ENCODE measurements around the gene MAFF. TPM values are rescaled to one million over a fixed set of nuclear protein-coding genes. Genes with fewer than 3 reads are reported as not detected.

Gene MAFF
- total and polyA plus RNA-seq, 4 donors = 30.0 to 57.8 (median 40.1) TPM

DNA sequence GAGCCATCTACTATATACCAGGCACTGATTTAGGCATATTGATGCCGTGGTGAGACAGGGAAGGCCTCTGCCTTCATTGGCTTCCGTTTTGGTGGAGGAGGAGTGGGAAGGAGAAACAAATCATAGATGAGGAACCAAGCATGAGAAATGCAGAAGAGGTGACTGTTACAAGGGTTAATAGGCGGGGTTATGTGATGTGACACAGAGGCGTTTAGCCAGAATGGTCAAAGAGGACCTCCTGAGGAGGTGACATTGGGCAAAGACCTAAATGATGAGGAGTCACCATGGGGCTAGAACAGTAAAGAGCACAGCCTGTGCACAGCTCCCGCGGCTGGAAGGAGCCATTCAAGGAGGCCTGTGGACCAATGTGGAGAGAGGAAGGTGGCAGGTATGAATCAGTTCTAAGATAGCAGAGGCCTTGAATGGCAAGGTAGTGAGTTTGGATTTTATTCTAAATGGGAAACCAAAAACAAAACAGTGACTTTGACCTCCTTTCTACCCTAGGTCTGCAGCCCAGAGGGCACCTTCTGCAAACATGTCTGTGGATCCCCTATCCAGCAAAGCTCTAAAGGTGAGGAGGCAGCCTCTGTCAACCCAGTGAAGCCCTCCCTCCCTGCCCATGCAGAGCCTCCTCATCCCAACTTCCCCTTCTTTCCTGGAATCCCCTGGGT is 11.7 kb downstream of the MAFF start:
- WGBS, 2 donors = 64 to 82% methylated on average over 6 of the region's 6 CpGs

DNA sequence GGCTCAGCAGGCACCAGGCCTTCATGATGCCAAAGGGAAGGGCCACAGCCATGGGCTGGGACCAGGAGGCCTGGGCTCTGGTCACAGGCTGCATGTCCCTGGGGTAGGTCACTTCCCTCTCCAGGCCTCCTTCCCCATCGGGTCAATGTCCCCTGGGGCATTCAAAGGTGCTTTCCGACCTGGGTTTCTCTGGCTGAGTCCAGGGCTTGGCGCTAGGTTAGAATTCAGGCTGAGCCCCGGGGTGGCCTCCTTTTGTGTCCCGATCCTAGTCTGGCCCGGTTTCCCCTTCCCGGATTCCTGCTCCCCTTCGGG is 12.2 kb downstream of the MAFF start:
- no peak for ATAC-seq (ENCODE audit: insufficient read depth, low FRiP score)
- Histone ChIP-seq H3K4me3 (no peak overlapping the region), H3K36me3 (ENCODE audit: control insufficient read depth in 4 of 4, insufficient read depth in 4 of 4, low read length in 4 of 4) (peaks cover 0 to 23% (median 2%) of the 10 kb centered on the region in 4 donors), H3K9ac (ENCODE audit: insufficient read depth in 1 of 2, low read length in 2 of 2) (peak overlapping the region in 1 of 2 donors; percentile 16), H3K27me3 (ENCODE audit: control insufficient read depth in 3 of 3, insufficient read depth in 3 of 3, low read length in 2 of 3) (peaks cover 0 to 3% (median 0%) of the 10 kb centered on the region in 3 donors), H3K4me1 (ENCODE audit: control insufficient read depth in 5 of 5, insufficient read depth in 5 of 5, low read length in 5 of 5) (peaks cover 2 to 30% (median 8%) of the 10 kb centered on the region in 5 donors), H3K9me3 (ENCODE audit: control insufficient read depth in 4 of 4, insufficient read depth in 3 of 4, low read length in 3 of 4) (peaks cover 0 to 3% (median 0%) of the 10 kb centered on the region in 4 donors), H3K27ac (ENCODE audit: low read depth in 1 of 2, low read length in 1 of 2) (peak overlapping the region in 1 of 2 donors; percentile 58)
- no peak for TF ChIP-seq CTCF (IDR thresholded peaks at IDR 0.05; ENCODE audit: control extremely low read depth, extremely low read depth)
- no peak for DNase-seq
- WGBS, 2 donors = 50 to 51% methylated on average over 8 of the region's 8 CpGs

More for the DNA sequence above, 11.7 kb downstream of the MAFF start:
- Histone ChIP-seq H3K9ac (ENCODE audit: insufficient read depth in 1 of 2, low read length in 2 of 2) (no peak overlapping the region), H3K27me3 (ENCODE audit: control insufficient read depth in 3 of 3, insufficient read depth in 3 of 3, low read length in 2 of 3) (peaks cover 0 to 3% (median 0%) of the 10 kb centered on the region in 3 donors), H3K27ac (ENCODE audit: low read depth in 1 of 2, low read length in 1 of 2) (peak overlapping the region in 1 of 2 donors; percentile 58), H3K36me3 (ENCODE audit: control insufficient read depth in 4 of 4, insufficient read depth in 4 of 4, low read length in 4 of 4) (peaks cover 0 to 23% (median 2%) of the 10 kb centered on the region in 4 donors), H3K4me1 (ENCODE audit: control insufficient read depth in 5 of 5, insufficient read depth in 5 of 5, low read length in 5 of 5) (peaks cover 2 to 26% (median 3%) of the 10 kb centered on the region in 5 donors), H3K9me3 (ENCODE audit: control insufficient read depth in 4 of 4, insufficient read depth in 3 of 4, low read length in 3 of 4) (peaks cover 0 to 3% (median 0%) of the 10 kb centered on the region in 4 donors), H3K4me3 (no peak overlapping the region)
- no peak for ATAC-seq (ENCODE audit: insufficient read depth, low FRiP score)
- DNase-seq = no peak
- no peak for TF ChIP-seq CTCF (IDR thresholded peaks at IDR 0.05; ENCODE audit: control extremely low read depth, extremely low read depth)

DNA sequence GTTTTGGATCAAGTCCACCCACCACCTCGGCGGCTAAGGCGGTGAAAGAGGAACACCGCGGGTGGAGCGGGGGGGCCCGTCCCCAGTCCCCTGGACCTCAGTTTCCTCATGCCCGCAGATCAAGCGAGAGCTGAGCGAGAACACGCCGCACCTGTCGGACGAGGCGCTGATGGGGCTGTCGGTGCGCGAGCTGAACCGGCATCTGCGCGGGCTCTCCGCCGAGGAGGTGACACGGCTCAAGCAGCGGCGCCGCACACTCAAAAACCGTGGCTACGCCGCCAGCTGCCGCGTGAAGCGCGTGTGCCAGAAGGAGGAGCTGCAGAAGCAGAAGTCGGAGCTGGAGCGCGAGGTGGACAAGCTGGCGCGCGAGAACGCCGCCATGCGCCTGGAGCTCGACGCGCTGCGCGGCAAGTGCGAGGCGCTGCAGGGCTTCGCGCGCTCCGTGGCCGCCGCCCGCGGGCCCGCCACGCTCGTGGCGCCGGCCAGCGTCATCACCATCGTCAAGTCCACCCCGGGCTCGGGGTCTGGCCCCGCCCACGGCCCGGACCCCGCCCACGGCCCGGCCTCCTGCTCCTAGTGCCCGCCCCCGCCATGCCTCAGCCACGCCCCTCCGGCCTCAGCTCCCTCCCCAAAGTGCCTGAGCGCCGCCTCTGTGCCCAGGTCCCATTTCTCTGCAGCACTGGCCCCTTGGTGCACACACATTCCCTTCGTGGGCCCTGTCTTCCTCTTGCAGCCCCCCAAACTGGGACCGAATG is 12.7 kb downstream of the MAFF start:
- peaks cover 0 to 3% (median 0%) of the 10 kb centered on the region in 3 donors for H3K27me3 ChIP-seq (ENCODE audit: control insufficient read depth in 3 of 3, insufficient read depth in 3 of 3, low read length in 2 of 3)
- peaks cover 2 to 30% (median 8%) of the 10 kb centered on the region in 5 donors for H3K4me1 ChIP-seq (ENCODE audit: control insufficient read depth in 5 of 5, insufficient read depth in 5 of 5, low read length in 5 of 5)
- peak; percentile 28 for ATAC-seq (ENCODE audit: insufficient read depth, low FRiP score)

More for the DNA sequence above, 12.7 kb downstream of the MAFF start:
- Histone ChIP-seq H3K9me3 (ENCODE audit: control insufficient read depth in 4 of 4, insufficient read depth in 3 of 4, low read length in 3 of 4) (peaks cover 0 to 3% (median 0%) of the 10 kb centered on the region in 4 donors), H3K9ac (ENCODE audit: insufficient read depth in 1 of 2, low read length in 2 of 2) (peak overlapping the region in 1 of 2 donors; percentile 16), H3K36me3 (ENCODE audit: control insufficient read depth in 4 of 4, insufficient read depth in 4 of 4, low read length in 4 of 4) (peaks cover 0 to 21% (median 2%) of the 10 kb centered on the region in 4 donors), H3K4me3 (no peak overlapping the region), H3K27ac (ENCODE audit: low read depth in 1 of 2, low read length in 1 of 2) (peak overlapping the region in 1 of 2 donors; percentile 58)
- no peak for TF ChIP-seq CTCF (IDR thresholded peaks at IDR 0.05; ENCODE audit: control extremely low read depth, extremely low read depth)
- peak; percentile 68 to 83 (median 78) for DNase-seq
- WGBS, 2 donors = 42% methylated on average over 59 to 81 of the region's 81 CpGs

Data from lung (tissue), 12 donors.